ENCODE measurements around the gene GPR42.

Gene GPR42

GRCh38 chr19:35370722-35371121 is at the start of gene GPR42:
GPR42 (plus strand) TSS chr19:35371068; CDS start chr19:35371360, 292 bp downstream.
- DNase-seq, result no peak
- Mint-ChIP-seq H3K9me3 (no peaks in the 10 kb centered on the region), H3K4me3 (no peak within 1 kb of the TSS), H3K27me3 (peaks cover 12% of the 10 kb centered on the region), H3K4me1 (ENCODE audit: low read depth) (peaks cover 20% of the 10 kb centered on the region), H3K27ac (peak within 1 kb of the TSS; percentile 20), H3K36me3 (ENCODE audit: low read depth) (no peaks in the 10 kb centered on the region)

GRCh38 chr19:35321291-35321690 is 49.6 kb upstream of the GPR42 start:
- peaks cover 2% of the 10 kb centered on the region for H3K9me3 Mint-ChIP-seq
- no peak overlapping the region for H3K4me3 Mint-ChIP-seq
- peaks cover 11% of the 10 kb centered on the region for H3K4me1 Mint-ChIP-seq (ENCODE audit: low read depth)
- DNase-seq, result no peak
- H3K36me3 Mint-ChIP-seq (ENCODE audit: low read depth), result no peaks in the 10 kb centered on the region
- no peak overlapping the region for H3K27ac Mint-ChIP-seq
- peaks cover 9% of the 10 kb centered on the region for H3K27me3 Mint-ChIP-seq

GRCh38 chr19:35322014-35322413 is 48.9 kb upstream of the GPR42 start:
- Mint-ChIP-seq H3K27me3 (peaks cover 9% of the 10 kb centered on the region), H3K9me3 (peaks cover 2% of the 10 kb centered on the region), H3K27ac (no peak overlapping the region), H3K4me3 (no peak overlapping the region), H3K4me1 (ENCODE audit: low read depth) (peaks cover 11% of the 10 kb centered on the region), H3K36me3 (ENCODE audit: low read depth) (no peaks in the 10 kb centered on the region)
- DNase-seq, result no peak

- peaks cover 9% of the 10 kb centered on the region for H3K27me3 Mint-ChIP-seq
- H3K9me3 Mint-ChIP-seq, result no peaks in the 10 kb centered on the region
- DNase-seq, result no peak
- no peak overlapping the region for H3K27ac Mint-ChIP-seq
- peaks cover 10% of the 10 kb centered on the region for H3K4me1 Mint-ChIP-seq (ENCODE audit: low read depth)
- H3K36me3 Mint-ChIP-seq (ENCODE audit: low read depth), result no peaks in the 10 kb centered on the region
- no peak overlapping the region for H3K4me3 Mint-ChIP-seq
Measured at GRCh38 chr19:35327642-35328041, 43.2 kb upstream of the GPR42 start.

- Mint-ChIP-seq H3K4me1 (ENCODE audit: low read depth) (peaks cover 21% of the 10 kb centered on the region), H3K4me3 (no peak within 1 kb of the TSS), H3K36me3 (ENCODE audit: low read depth) (no peaks in the 10 kb centered on the region), H3K27ac (peak within 1 kb of the TSS; percentile 1), H3K9me3 (no peaks in the 10 kb centered on the region), H3K27me3 (peaks cover 9% of the 10 kb centered on the region)
- no peak for DNase-seq
Measured at GRCh38 chr19:35328851-35329285, 42.0 kb upstream of the GPR42 start, which contains the start of gene CD22. CD22 (plus strand) TSS chr19:35329187; CDS start chr19:35332041, 2,854 bp downstream.

- Mint-ChIP-seq H3K27me3 (peaks cover 9% of the 10 kb centered on the region), H3K4me1 (ENCODE audit: low read depth) (peaks cover 24% of the 10 kb centered on the region), H3K9me3 (no peaks in the 10 kb centered on the region), H3K4me3 (no peak overlapping the region), H3K27ac (no peak overlapping the region), H3K36me3 (ENCODE audit: low read depth) (no peaks in the 10 kb centered on the region)
- no peak for DNase-seq
Measured at GRCh38 chr19:35329323-35329722, 41.5 kb upstream of the GPR42 start.

GRCh38 chr19:35330475-35330874 is 40.4 kb upstream of the GPR42 start:
- Mint-ChIP-seq H3K4me1 (ENCODE audit: low read depth) (peaks cover 29% of the 10 kb centered on the region), H3K9me3 (no peaks in the 10 kb centered on the region), H3K36me3 (ENCODE audit: low read depth) (no peaks in the 10 kb centered on the region), H3K27ac (no peak overlapping the region), H3K27me3 (peaks cover 9% of the 10 kb centered on the region), H3K4me3 (no peak overlapping the region)
- no peak for DNase-seq

GRCh38 chr19:35331551-35332214 is 39.2 kb upstream of the GPR42 start:
- peaks cover 29% of the 10 kb centered on the region for H3K4me1 Mint-ChIP-seq (ENCODE audit: low read depth)
- H3K9me3 Mint-ChIP-seq, result no peaks in the 10 kb centered on the region
- no peaks in the 10 kb centered on the region for H3K36me3 Mint-ChIP-seq (ENCODE audit: low read depth)
- H3K4me3 Mint-ChIP-seq, result no peak overlapping the region
- peaks cover 11% of the 10 kb centered on the region for H3K27me3 Mint-ChIP-seq
- DNase-seq, result no peak
- H3K27ac Mint-ChIP-seq, result no peak overlapping the region

- peaks cover 29% of the 10 kb centered on the region for H3K4me1 Mint-ChIP-seq (ENCODE audit: low read depth)
- H3K27me3 Mint-ChIP-seq, result peaks cover 11% of the 10 kb centered on the region
- DNase-seq, result no peak
- H3K9me3 Mint-ChIP-seq, result no peaks in the 10 kb centered on the region
- H3K36me3 Mint-ChIP-seq (ENCODE audit: low read depth), result no peaks in the 10 kb centered on the region
- peak overlapping the region; percentile 30 for H3K27ac Mint-ChIP-seq
- no peak overlapping the region for H3K4me3 Mint-ChIP-seq
Measured at GRCh38 chr19:35332817-35333216, 38.1 kb upstream of the GPR42 start.

GRCh38 chr19:35334144-35334753 is 36.6 kb upstream of the GPR42 start:
- Mint-ChIP-seq H3K4me1 (ENCODE audit: low read depth) (peaks cover 22% of the 10 kb centered on the region), H3K36me3 (ENCODE audit: low read depth) (no peaks in the 10 kb centered on the region), H3K9me3 (no peaks in the 10 kb centered on the region), H3K27ac (no peak overlapping the region), H3K4me3 (no peak overlapping the region), H3K27me3 (peaks cover 11% of the 10 kb centered on the region)
- no peak for DNase-seq

GRCh38 chr19:35336166-35336955 is 34.5 kb upstream of the GPR42 start:
- Mint-ChIP-seq H3K36me3 (ENCODE audit: low read depth) (no peaks in the 10 kb centered on the region), H3K4me1 (ENCODE audit: low read depth) (peaks cover 22% of the 10 kb centered on the region), H3K4me3 (no peak overlapping the region), H3K27me3 (peaks cover 2% of the 10 kb centered on the region), H3K27ac (no peak overlapping the region), H3K9me3 (no peaks in the 10 kb centered on the region)
- DNase-seq, result no peak

- Mint-ChIP-seq H3K27me3 (peaks cover 2% of the 10 kb centered on the region), H3K27ac (no peak overlapping the region), H3K4me3 (no peak overlapping the region), H3K36me3 (ENCODE audit: low read depth) (no peaks in the 10 kb centered on the region), H3K9me3 (no peaks in the 10 kb centered on the region), H3K4me1 (ENCODE audit: low read depth) (peaks cover 22% of the 10 kb centered on the region)
- DNase-seq, result no peak
Measured at GRCh38 chr19:35337097-35337983, 33.5 kb upstream of the GPR42 start.

GRCh38 chr19:35337984-35338296 is 32.9 kb upstream of the GPR42 start:
- peaks cover 17% of the 10 kb centered on the region for H3K4me1 Mint-ChIP-seq (ENCODE audit: low read depth)
- peaks cover 2% of the 10 kb centered on the region for H3K27me3 Mint-ChIP-seq
- H3K4me3 Mint-ChIP-seq, result no peak overlapping the region
- no peaks in the 10 kb centered on the region for H3K36me3 Mint-ChIP-seq (ENCODE audit: low read depth)
- DNase-seq, result no peak
- H3K27ac Mint-ChIP-seq, result no peak overlapping the region
- no peaks in the 10 kb centered on the region for H3K9me3 Mint-ChIP-seq

- no peaks in the 10 kb centered on the region for H3K36me3 Mint-ChIP-seq (ENCODE audit: low read depth)
Measured at GRCh38 chr19:35340431-35340830, 30.4 kb upstream of the GPR42 start.

More at GRCh38 chr19:35340431-35340830, 30.4 kb upstream of the GPR42 start:
- Mint-ChIP-seq H3K27ac (no peak overlapping the region), H3K4me1 (ENCODE audit: low read depth) (peaks cover 2% of the 10 kb centered on the region), H3K9me3 (no peaks in the 10 kb centered on the region), H3K27me3 (peaks cover 2% of the 10 kb centered on the region), H3K4me3 (no peak overlapping the region)
- DNase-seq, result no peak
